Right ventricle myocardium superior (tissue), 1 donor: ENCODE data around the gene ADAMTS20. TPM values are rescaled to one million over a fixed set of nuclear protein-coding genes. Genes with fewer than 3 reads are reported as not detected.

ENCODE experiments used
- ATAC-seq: fragments of 200-7000 bp; cut with Tn5 transposase; one replicate; pipeline ENCODE4 v1.9.1; 2020; ENCODE audit warnings: mild to moderate bottlenecking; ENCODE audit not compliant: poor library complexity
- DNase-seq: peaks from one replicate; pipeline ENCODE4 v3.0.0-alpha.2; 2020
- intact Hi-C: fragments of 100-400 bp; cut with DNase I; formaldehyde crosslinking; loops from one replicate; pipeline ENCODE4 v1.11.2; 2022
- total RNA-seq: library from RNA; stranded (reverse); fragmentation: NEBNext Ultra II Directional; extraction: Animal tissue kit (Norgen Biotek cat#: 25700); gene quantifications from one replicate; pipeline ENCODE4 v1.2.1, GENCODE V29; 2021
- donor health status: DM: no; HTN: yes; CAD: no; lungs with severe emphysema.

ADAMTS20 gene
- total RNA-seq, 1 donor from 2014 or later: not detected

GRCh38 chr12:43332977-43333640, 218.9 kb downstream of the ADAMTS20 start:
- DNase-seq: no peak
- intact Hi-C loops: loop anchor here (10.0 kb wide), 2 partner anchors 748 to 848 kb away; partner anchors contain the start of gene PRICKLE1
- no peak for ATAC-seq

- DNase-seq: no peak
- ATAC-seq: no peak
- intact Hi-C loops: loop anchor here (10.0 kb wide), 2 partner anchors 747 to 847 kb away; partner anchors contain the start of gene PRICKLE1
These were observed 220.1 kb downstream of the ADAMTS20 start for GRCh38 chr12:43331935-43332334.

GRCh38 chr12:43329375-43329774, 222.6 kb downstream of the ADAMTS20 start:
- ATAC-seq (no peak), DNase-seq (no peak)
- intact Hi-C loops: no loop called here

GRCh38 chr12:43325786-43326185, 226.2 kb downstream of the ADAMTS20 start:
- ATAC-seq (no peak), DNase-seq (no peak)
- intact Hi-C loops: no loop called here

GRCh38 chr12:43320281-43320680, 231.7 kb downstream of the ADAMTS20 start:
- intact Hi-C loops: no loop called here
- ATAC-seq: no peak
- no peak for DNase-seq

GRCh38 chr12:43318021-43318420, 234.0 kb downstream of the ADAMTS20 start:
- DNase-seq: no peak
- no peak for ATAC-seq
- intact Hi-C loops: no loop called here

GRCh38 chr12:43317156-43317555, 234.8 kb downstream of the ADAMTS20 start:
- no peak for DNase-seq
- ATAC-seq: no peak
- intact Hi-C loops: no loop called here

- DNase-seq (no peak), ATAC-seq (no peak)
- intact Hi-C loops: no loop called here
These were observed 235.5 kb downstream of the ADAMTS20 start for GRCh38 chr12:43316520-43316919.

- DNase-seq: no peak
- intact Hi-C loops: no loop called here
- no peak for ATAC-seq
These were observed 236.0 kb downstream of the ADAMTS20 start for GRCh38 chr12:43315961-43316360.

GRCh38 chr12:43312991-43313505, 239.0 kb downstream of the ADAMTS20 start:
- no peak for DNase-seq
- ATAC-seq: no peak
- intact Hi-C loops: no loop called here

- DNase-seq: no peak
- ATAC-seq: no peak
- intact Hi-C loops: no loop called here
These were observed 241.4 kb downstream of the ADAMTS20 start for GRCh38 chr12:43310596-43310995.

GRCh38 chr12:43309959-43310358, 242.0 kb downstream of the ADAMTS20 start:
- no peak for ATAC-seq
- DNase-seq: no peak
- intact Hi-C loops: no loop called here

- intact Hi-C loops: no loop called here
- no peak for DNase-seq
These were observed 243.2 kb downstream of the ADAMTS20 start for GRCh38 chr12:43308776-43309175.

GRCh38 chr12:43307126-43307525, 244.9 kb downstream of the ADAMTS20 start:
- intact Hi-C loops: no loop called here
- DNase-seq (no peak), ATAC-seq (no peak)

More at GRCh38 chr12:43308776-43309175, 243.2 kb downstream of the ADAMTS20 start:
- no peak for ATAC-seq

- intact Hi-C loops: no loop called here
- DNase-seq (no peak), ATAC-seq (no peak)
These were observed 245.9 kb downstream of the ADAMTS20 start for GRCh38 chr12:43306066-43306465.

GRCh38 chr12:43305065-43305464, 246.9 kb downstream of the ADAMTS20 start:
- no peak for DNase-seq
- intact Hi-C loops: no loop called here
- no peak for ATAC-seq

Other genes starting within 250 kb of the ADAMTS20 start
- 3.7 TPM for gene PUS7L, start 206.6 kb upstream of the ADAMTS20 start, total RNA-seq
- gene IRAK4, start 206.7 kb upstream of the ADAMTS20 start, total RNA-seq: 5.3 TPM